ENCODE results near the gene MROH7. TPM values are rescaled to one million over a fixed set of nuclear protein-coding genes. Genes with fewer than 3 reads are reported as not detected.
A peak's percentile ranks its signal among the peaks of the same experiment; 100 is the strongest.

MROH7 gene
- polyA plus RNA-seq (2013, experiment 1 of 2): 0.04 TPM
- not detected for polyA plus RNA-seq (2013, experiment 2 of 2)

DNA sequence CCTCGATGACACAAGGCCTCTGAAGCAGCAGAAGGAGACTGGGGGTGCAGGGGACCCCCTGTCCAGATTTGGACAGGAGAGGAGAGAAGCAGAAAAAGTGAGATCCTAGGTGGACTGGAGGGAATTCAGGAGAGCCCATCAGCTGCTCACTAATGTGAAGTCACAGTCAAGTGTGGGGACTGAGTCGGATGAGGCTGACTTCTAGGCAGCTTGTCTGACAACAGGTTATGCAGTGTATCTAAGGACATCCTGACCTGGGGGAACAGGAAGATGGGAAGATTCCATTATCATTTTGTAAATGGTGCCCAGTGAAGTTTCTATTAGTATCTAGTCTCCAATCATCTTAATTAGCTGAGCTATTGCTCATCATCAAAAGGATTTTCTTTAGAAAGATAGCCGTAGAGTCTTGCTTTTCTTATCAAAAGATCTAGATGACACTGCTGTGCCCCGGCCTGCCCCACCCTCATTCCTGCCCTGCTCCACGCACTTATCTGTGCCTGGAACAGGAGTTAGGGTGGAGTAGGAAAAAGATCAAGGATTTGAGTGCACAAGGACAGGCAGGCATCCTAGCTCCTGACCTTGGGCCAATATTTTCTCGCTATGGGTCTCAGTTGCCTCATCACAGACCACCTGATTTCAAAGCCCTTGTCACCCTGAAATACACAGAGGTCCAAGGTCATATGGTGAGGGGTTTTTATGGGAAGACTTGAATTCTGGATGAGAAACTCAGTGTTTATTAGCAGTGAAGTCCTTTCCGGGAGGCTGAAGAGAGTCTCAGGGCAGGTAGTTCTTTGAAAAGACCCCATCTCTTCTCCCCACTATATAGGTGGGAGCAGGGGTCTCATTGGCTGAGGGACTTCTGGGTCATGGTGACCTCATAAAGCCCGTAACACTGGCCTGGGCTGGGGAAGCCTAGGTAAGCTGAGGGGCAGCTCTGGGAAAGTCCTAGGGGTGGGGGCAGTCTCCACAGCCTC, at the start of gene MROH7:
TSS of gene MROH7 (plus strand) at position 924 of the 974 bp plus-strand sequence. CDS start 11,141 bp downstream, outside the sequence.
- H3K79me1 ChIP-seq (replicated peaks; ENCODE audit: low read length, poor library complexity, severe bottlenecking): no peaks in the 10 kb centered on the region
- no peak within 1 kb of the TSS for H3K4me2 ChIP-seq (ENCODE audit: low read length, poor library complexity, severe bottlenecking)
- no peak within 1 kb of the TSS for H2BK12ac ChIP-seq (ENCODE audit: low read length in 2 of 2)
- H3K4me3 ChIP-seq (ENCODE audit: insufficient read depth in 1 of 2, low read depth in 1 of 2, low read length in 2 of 2): no peak within 1 kb of the TSS
- no peak within 1 kb of the TSS for H4K8ac ChIP-seq (ENCODE audit: low read length)
- H3K9me3 ChIP-seq (ENCODE audit: control insufficient read depth, low read length): peaks cover 28% of the 10 kb centered on the region
- H3K4me1 ChIP-seq (ENCODE audit: control insufficient read depth, insufficient read depth, low read depth, low read length): peaks cover 2% of the 10 kb centered on the region
- no peak within 1 kb of the TSS for H2AK5ac ChIP-seq (ENCODE audit: low read length, severe bottlenecking)
- no peak within 1 kb of the TSS for H3K4ac ChIP-seq (ENCODE audit: low read depth in 1 of 2, low read length in 2 of 2)
- WGBS: 65% methylated on average over 3 of the region's 8 CpGs
- no peak within 1 kb of the TSS for H4K91ac ChIP-seq (ENCODE audit: low read length)
- H2AFZ ChIP-seq (ENCODE audit: low read depth, low read length): no peak within 1 kb of the TSS
- H3K23ac ChIP-seq (ENCODE audit: low read length in 2 of 2): no peak within 1 kb of the TSS
- H3K14ac ChIP-seq (ENCODE audit: low read length in 2 of 2): no peak within 1 kb of the TSS
- H3K18ac ChIP-seq (ENCODE audit: low read depth in 1 of 2, low read length in 2 of 2): no peak within 1 kb of the TSS
- H2BK120ac ChIP-seq (ENCODE audit: low read depth, low read length): no peak within 1 kb of the TSS
- peaks cover 12 to 20% of the 10 kb centered on the region in 2 experiments for H3K27me3 ChIP-seq (ENCODE audit: control insufficient read depth in 1 of 2, insufficient read depth in 1 of 2, low read length in 2 of 2)
- H3K36me3 ChIP-seq (ENCODE audit: control insufficient read depth in 1 of 2, insufficient read depth in 2 of 2, low read depth in 1 of 2, low read length in 2 of 2): no peaks in the 10 kb centered on the region
- H3K27ac ChIP-seq (ENCODE audit: low read length, poor library complexity, severe bottlenecking): no peak within 1 kb of the TSS
- DNase-seq: no peak
- no peak within 1 kb of the TSS for H3K9ac ChIP-seq (ENCODE audit: low read length)
- no peak within 1 kb of the TSS for H2BK15ac ChIP-seq (ENCODE audit: low read depth, poor library complexity, severe bottlenecking)
- no peak within 1 kb of the TSS for H2BK5ac ChIP-seq (ENCODE audit: low read depth, low read length, poor library complexity, severe bottlenecking)

DNA sequence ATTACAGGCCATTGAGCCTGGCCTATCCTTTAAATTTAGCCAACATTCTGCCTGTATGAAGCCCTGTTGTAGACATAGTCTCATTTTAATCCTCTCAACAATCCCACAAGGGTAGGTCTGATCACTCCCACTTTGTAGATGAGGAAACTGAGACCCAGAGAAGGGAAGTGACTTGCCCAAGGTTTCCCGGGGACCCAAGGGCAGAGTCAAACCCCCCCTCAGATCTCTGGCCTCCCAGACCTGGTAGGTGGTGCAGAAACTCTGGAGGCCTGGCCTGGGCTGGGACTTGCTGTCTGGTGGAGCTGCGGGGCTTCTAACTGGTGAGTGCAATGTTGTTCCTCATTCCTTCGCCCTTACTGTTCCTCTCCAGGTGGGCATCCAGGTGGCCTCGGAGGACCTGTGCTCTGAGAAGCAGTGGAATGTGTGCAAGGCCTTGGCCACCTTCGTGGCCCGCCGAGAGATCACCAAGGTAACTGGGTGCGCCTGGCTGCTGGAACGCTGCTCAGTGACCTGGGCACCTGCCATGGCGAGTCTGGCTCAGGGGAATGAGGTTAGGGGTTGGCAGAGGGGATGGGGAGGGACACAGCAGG, 47.9 kb upstream of the MROH7 start:
- no peak overlapping the region for H2AFZ ChIP-seq (ENCODE audit: low read depth, low read length)
- H3K18ac ChIP-seq (ENCODE audit: low read depth in 1 of 2, low read length in 2 of 2): no peak overlapping the region
- no peaks in the 10 kb centered on the region for H3K79me1 ChIP-seq (replicated peaks; ENCODE audit: low read length, poor library complexity, severe bottlenecking)
- no peak overlapping the region for H3K27ac ChIP-seq (ENCODE audit: low read length, poor library complexity, severe bottlenecking)
- no peak overlapping the region for H3K4ac ChIP-seq (ENCODE audit: low read depth in 1 of 2, low read length in 2 of 2)
- 90% methylated on average over 7 of the region's 10 CpGs for WGBS
- no peak overlapping the region for H2AK5ac ChIP-seq (ENCODE audit: low read length, severe bottlenecking)
- no peak overlapping the region for H4K8ac ChIP-seq (ENCODE audit: low read length)
- peaks cover 7% of the 10 kb centered on the region for H3K4me1 ChIP-seq (ENCODE audit: control insufficient read depth, insufficient read depth, low read depth, low read length)
- no peak overlapping the region for H3K14ac ChIP-seq (ENCODE audit: low read length in 2 of 2)
- H3K9ac ChIP-seq (ENCODE audit: low read length): no peak overlapping the region
- H3K36me3 ChIP-seq (ENCODE audit: control insufficient read depth in 1 of 2, insufficient read depth in 2 of 2, low read depth in 1 of 2, low read length in 2 of 2): no peaks in the 10 kb centered on the region
- no peak overlapping the region for H2BK15ac ChIP-seq (ENCODE audit: low read depth, poor library complexity, severe bottlenecking)
- H4K91ac ChIP-seq (ENCODE audit: low read length): no peak overlapping the region
- H2BK5ac ChIP-seq (ENCODE audit: low read depth, low read length, poor library complexity, severe bottlenecking): no peak overlapping the region
- H3K4me3 ChIP-seq (ENCODE audit: insufficient read depth in 1 of 2, low read depth in 1 of 2, low read length in 2 of 2): no peak overlapping the region
- H3K9me3 ChIP-seq (ENCODE audit: control insufficient read depth, low read length): no peaks in the 10 kb centered on the region
- H3K4me2 ChIP-seq (ENCODE audit: low read length, poor library complexity, severe bottlenecking): no peak overlapping the region
- H2BK12ac ChIP-seq (ENCODE audit: low read length in 2 of 2): no peak overlapping the region
- H2BK120ac ChIP-seq (ENCODE audit: low read depth, low read length): no peak overlapping the region
- no peaks in the 10 kb centered on the region for H3K27me3 ChIP-seq (ENCODE audit: control insufficient read depth in 1 of 2, insufficient read depth in 1 of 2, low read length in 2 of 2)
- no peak for DNase-seq
- no peak overlapping the region for H3K23ac ChIP-seq (ENCODE audit: low read length in 2 of 2)

DNA sequence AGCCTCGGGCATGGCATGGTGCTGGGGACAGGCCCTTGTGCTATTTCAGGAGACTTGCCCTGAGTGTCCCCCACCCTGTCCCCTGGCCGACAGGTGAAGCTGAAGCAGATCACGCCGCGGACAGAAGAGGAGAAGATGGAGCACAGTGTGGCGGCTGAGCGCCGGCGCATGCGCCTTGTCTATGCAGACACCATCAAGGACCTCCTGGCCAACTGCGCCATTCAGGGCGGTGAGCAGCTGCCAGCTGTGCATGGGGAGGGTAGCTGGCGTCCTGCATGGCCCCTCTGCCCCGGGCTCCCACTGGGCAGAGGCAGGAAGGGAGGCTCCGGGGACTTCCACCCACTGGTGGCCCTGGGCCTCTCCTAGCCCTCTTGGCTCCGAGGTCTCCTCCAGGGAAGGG, 47.1 kb upstream of the MROH7 start:
- 95% methylated on average over 16 of the region's 16 CpGs for WGBS
- Histone ChIP-seq H2BK15ac (ENCODE audit: low read depth, poor library complexity, severe bottlenecking) (no peak overlapping the region), H2BK5ac (ENCODE audit: low read depth, low read length, poor library complexity, severe bottlenecking) (no peak overlapping the region), H4K8ac (ENCODE audit: low read length) (no peak overlapping the region), H2AK5ac (ENCODE audit: low read length, severe bottlenecking) (no peak overlapping the region), H3K27me3 (ENCODE audit: control insufficient read depth in 1 of 2, insufficient read depth in 1 of 2, low read length in 2 of 2) (no peaks in the 10 kb centered on the region), H3K27ac (ENCODE audit: low read length, poor library complexity, severe bottlenecking) (no peak overlapping the region), H2BK12ac (ENCODE audit: low read length in 2 of 2) (no peak overlapping the region), H2AFZ (ENCODE audit: low read depth, low read length) (no peak overlapping the region), H3K18ac (ENCODE audit: low read depth in 1 of 2, low read length in 2 of 2) (no peak overlapping the region), H3K4me1 (ENCODE audit: control insufficient read depth, insufficient read depth, low read depth, low read length) (peaks cover 11% of the 10 kb centered on the region), H3K23ac (ENCODE audit: low read length in 2 of 2) (no peak overlapping the region), H3K4me3 (ENCODE audit: insufficient read depth in 1 of 2, low read depth in 1 of 2, low read length in 2 of 2) (no peak overlapping the region), H3K4ac (ENCODE audit: low read depth in 1 of 2, low read length in 2 of 2) (no peak overlapping the region), H3K14ac (ENCODE audit: low read length in 2 of 2) (no peak overlapping the region), H3K79me1 (replicated peaks; ENCODE audit: low read length, poor library complexity, severe bottlenecking) (no peaks in the 10 kb centered on the region), H3K9me3 (ENCODE audit: control insufficient read depth, low read length) (no peaks in the 10 kb centered on the region), H4K91ac (ENCODE audit: low read length) (no peak overlapping the region), H3K4me2 (ENCODE audit: low read length, poor library complexity, severe bottlenecking) (no peak overlapping the region), H2BK120ac (ENCODE audit: low read depth, low read length) (no peak overlapping the region), H3K9ac (ENCODE audit: low read length) (no peak overlapping the region), H3K36me3 (ENCODE audit: control insufficient read depth in 1 of 2, insufficient read depth in 2 of 2, low read depth in 1 of 2, low read length in 2 of 2) (no peaks in the 10 kb centered on the region)
- no peak for DNase-seq

DNA sequence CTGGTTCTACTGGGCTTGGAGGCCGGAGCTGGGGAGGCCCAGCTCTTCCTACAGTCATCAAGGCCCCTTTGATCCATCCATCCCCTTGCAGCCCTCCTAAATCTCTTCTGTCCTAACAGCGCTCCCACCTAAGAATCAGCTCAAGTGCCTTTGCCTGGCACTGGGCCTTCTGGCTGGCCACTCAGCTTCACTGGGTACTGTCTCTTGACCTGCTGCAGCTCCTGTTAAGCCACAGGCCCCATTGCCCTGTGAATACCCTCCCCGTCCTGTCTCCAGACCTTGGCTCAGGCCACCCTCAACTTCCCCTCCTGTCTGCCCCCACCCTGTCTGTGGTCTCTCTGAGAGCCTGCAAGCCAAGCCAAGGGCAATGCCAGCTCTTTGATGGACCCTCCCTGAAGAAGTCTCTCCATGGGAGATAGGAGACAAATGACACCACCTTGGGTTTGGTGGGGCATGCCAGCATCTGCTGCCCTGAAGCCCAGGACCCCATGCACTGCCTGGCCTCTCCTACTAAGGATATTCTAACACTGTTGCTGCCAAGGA, 45.6 kb upstream of the MROH7 start:
- H3K27ac ChIP-seq (ENCODE audit: low read length, poor library complexity, severe bottlenecking): no peak overlapping the region
- H3K27me3 ChIP-seq (ENCODE audit: control insufficient read depth in 1 of 2, insufficient read depth in 1 of 2, low read length in 2 of 2): no peaks in the 10 kb centered on the region
- no peak overlapping the region for H3K18ac ChIP-seq (ENCODE audit: low read depth in 1 of 2, low read length in 2 of 2)
- H3K79me1 ChIP-seq (replicated peaks; ENCODE audit: low read length, poor library complexity, severe bottlenecking): no peaks in the 10 kb centered on the region
- H3K4me1 ChIP-seq (ENCODE audit: control insufficient read depth, insufficient read depth, low read depth, low read length): peaks cover 15% of the 10 kb centered on the region
- DNase-seq: no peak
- no peak overlapping the region for H2BK120ac ChIP-seq (ENCODE audit: low read depth, low read length)
- H3K4me3 ChIP-seq (ENCODE audit: insufficient read depth in 1 of 2, low read depth in 1 of 2, low read length in 2 of 2): no peak overlapping the region
- H2AK5ac ChIP-seq (ENCODE audit: low read length, severe bottlenecking): no peak overlapping the region
- H2BK15ac ChIP-seq (ENCODE audit: low read depth, poor library complexity, severe bottlenecking): no peak overlapping the region
- WGBS: 85% methylated on average over 3 of the region's 3 CpGs
- peak overlapping the region; percentile 54 for H4K91ac ChIP-seq (ENCODE audit: low read length)
- H2BK5ac ChIP-seq (ENCODE audit: low read depth, low read length, poor library complexity, severe bottlenecking): no peak overlapping the region
- H3K4ac ChIP-seq (ENCODE audit: low read depth in 1 of 2, low read length in 2 of 2): no peak overlapping the region
- peak overlapping the region in 1 of 2 experiments; percentile 14 for H3K23ac ChIP-seq (ENCODE audit: low read length in 2 of 2)
- H3K36me3 ChIP-seq (ENCODE audit: control insufficient read depth in 1 of 2, insufficient read depth in 2 of 2, low read depth in 1 of 2, low read length in 2 of 2): no peaks in the 10 kb centered on the region
- no peak overlapping the region for H3K14ac ChIP-seq (ENCODE audit: low read length in 2 of 2)
- no peak overlapping the region for H3K4me2 ChIP-seq (ENCODE audit: low read length, poor library complexity, severe bottlenecking)
- no peak overlapping the region for H2AFZ ChIP-seq (ENCODE audit: low read depth, low read length)
- no peak overlapping the region for H3K9ac ChIP-seq (ENCODE audit: low read length)
- no peaks in the 10 kb centered on the region for H3K9me3 ChIP-seq (ENCODE audit: control insufficient read depth, low read length)
- H2BK12ac ChIP-seq (ENCODE audit: low read length in 2 of 2): no peak overlapping the region
- no peak overlapping the region for H4K8ac ChIP-seq (ENCODE audit: low read length)

Measured in mesenchymal stem cell (in vitro differentiated cells and primary cell).